Loucy (cell line): ENCODE measurements around the gene HEXD.

ENCODE experiments used
- H2AFZ ChIP-seq: fragments of 200-600 bp; sonication (generic); 2 replicates; pipeline ENCODE4 v1.6.0; 2016; ENCODE audit warnings: antibody characterized with exemption, mild to moderate bottlenecking, low read length, moderate library complexity
- H3F3A ChIP-seq: fragments of 200-600 bp; 2 replicates; pipeline ENCODE4 v1.6.0; 2016; ENCODE audit warnings: antibody characterized with exemption, low read depth, mild to moderate bottlenecking
- H3K27me3 ChIP-seq: fragments of 200-600 bp; sonication (generic); 2 replicates; pipeline ENCODE4 v1.6.1; 2014; ENCODE audit warnings: low read length, mild to moderate bottlenecking; ENCODE audit not compliant: insufficient read depth, poor library complexity, severe bottlenecking
- H3K36me3 ChIP-seq: fragments of 200-600 bp; sonication (generic); 2 replicates; pipeline ENCODE4 v1.6.1; 2016; ENCODE audit warnings: low read length; ENCODE audit not compliant: insufficient read depth
- H3K4me1 ChIP-seq: fragments of 200-600 bp; sonication (generic); 2 replicates; pipeline ENCODE4 v1.5.1; 2014; ENCODE audit warnings: low read length, mild to moderate bottlenecking; ENCODE audit not compliant: insufficient read depth, poor library complexity, severe bottlenecking
- H3K4me2 ChIP-seq: fragments of 200-600 bp; sonication (generic); 2 replicates; pipeline ENCODE4 v1.6.0; 2014; ENCODE audit warnings: antibody characterized with exemption, low read length, low read depth, mild to moderate bottlenecking; ENCODE audit not compliant: poor library complexity, severe bottlenecking
- H3K4me3 ChIP-seq: fragments of 200-600 bp; sonication (generic); 2 replicates; pipeline ENCODE4 v1.5.1; 2014; ENCODE audit warnings: low read length, mild to moderate bottlenecking, mixed read lengths; ENCODE audit not compliant: poor library complexity, severe bottlenecking
- H3K79me2 ChIP-seq: fragments of 200-600 bp; sonication (generic); 2 replicates; pipeline ENCODE4 v1.6.1; 2014; ENCODE audit warnings: low read length; ENCODE audit not compliant: insufficient read depth
- H3K9ac ChIP-seq: fragments of 200-600 bp; sonication (generic); 2 replicates; pipeline ENCODE4 v1.6.0; 2014; ENCODE audit warnings: mild to moderate bottlenecking, low read depth, low read length, moderate library complexity; ENCODE audit not compliant: poor library complexity, severe bottlenecking
- H3K9me2 ChIP-seq: fragments of 200-600 bp; sonication (generic); replicated peaks from 2 replicates; pipeline ENCODE4 v1.6.1; 2016; ENCODE audit warnings: low read depth, low read length, mixed read lengths
- H3K9me3 ChIP-seq: fragments of 200-600 bp; sonication (generic); 2 replicates; pipeline ENCODE4 v1.6.1; 2014; ENCODE audit warnings: mild to moderate bottlenecking, antibody characterized with exemption, low read length, low read depth; ENCODE audit not compliant: insufficient read depth
- H4K20me1 ChIP-seq: fragments of 200-600 bp; sonication (generic); 2 replicates; pipeline ENCODE4 v1.6.0; 2014; ENCODE audit warnings: antibody characterized with exemption, low read length, mild to moderate bottlenecking; ENCODE audit not compliant: insufficient read depth, poor library complexity, severe bottlenecking
- EZH2phosphoT487 ChIP-seq: fragments of 200-600 bp; IDR thresholded peaks from 2 replicates; pipeline ENCODE4 v1.6.1; 2018; ENCODE audit warnings: antibody characterized with exemption, mild to moderate bottlenecking, moderate library complexity, borderline replicate concordance
- TF ChIP-seq, protein P1 (sequence below): fragments of 200-600 bp; sonication (generic); conservative IDR thresholded peaks from 2 replicates; pipeline ENCODE4 v1.5.1; 2014; ENCODE audit warnings: mild to moderate bottlenecking, antibody characterized with exemption, low read length

Gene HEXD

DNA sequence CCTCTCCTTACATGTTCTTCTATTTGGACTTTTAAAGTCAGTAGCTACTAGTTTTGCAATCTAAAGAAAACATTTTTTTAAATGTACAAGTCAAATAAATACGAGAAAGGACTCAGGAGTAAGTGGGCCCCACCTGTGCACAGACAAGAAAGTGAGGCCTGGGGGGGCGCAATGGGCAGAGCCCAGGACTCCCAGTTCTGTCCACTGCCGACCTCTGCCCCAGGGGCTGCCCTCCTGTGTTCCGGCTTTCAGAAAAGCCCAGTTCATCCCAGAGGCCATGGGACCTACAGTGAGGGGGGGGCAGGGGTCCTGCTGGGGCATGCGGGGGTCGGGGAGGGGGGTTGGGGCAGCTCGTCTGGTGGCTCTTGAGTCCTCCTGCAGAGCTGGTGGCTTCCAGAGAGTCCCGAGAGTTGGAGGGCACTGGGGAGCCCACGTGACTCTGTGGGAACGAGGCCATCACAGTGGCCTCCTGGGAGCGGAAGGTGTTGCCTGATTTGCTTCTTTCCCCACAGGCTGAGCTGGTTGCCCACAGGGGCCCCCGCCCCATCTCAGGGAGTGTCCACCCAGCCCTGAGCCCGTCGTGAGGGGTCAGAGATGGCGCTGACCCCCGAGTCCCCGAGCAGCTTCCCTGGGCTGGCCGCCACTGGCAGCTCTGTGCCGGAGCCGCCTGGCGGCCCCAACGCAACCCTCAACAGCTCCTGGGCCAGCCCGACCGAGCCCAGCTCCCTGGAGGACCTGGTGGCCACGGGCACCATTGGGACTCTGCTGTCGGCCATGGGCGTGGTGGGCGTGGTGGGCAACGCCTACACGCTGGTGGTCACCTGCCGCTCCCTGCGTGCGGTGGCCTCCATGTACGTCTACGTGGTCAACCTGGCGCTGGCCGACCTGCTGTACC lies 44.2 kb upstream of the HEXD start:
- Histone ChIP-seq H3F3A (peaks cover 8% of the 10 kb centered on the region), H3K4me2 (no peak overlapping the region), H3K27me3 (no peaks in the 10 kb centered on the region), H3K4me1 (peaks cover 8% of the 10 kb centered on the region), H3K36me3 (no peaks in the 10 kb centered on the region), H4K20me1 (no peaks in the 10 kb centered on the region), H2AFZ (no peak overlapping the region), H3K4me3 (no peak overlapping the region), H3K9me3 (no peaks in the 10 kb centered on the region), H3K9ac (no peak overlapping the region), H3K9me2 (no peaks in the 10 kb centered on the region), H3K79me2 (no peaks in the 10 kb centered on the region)
- TF ChIP-seq, protein P1, sequence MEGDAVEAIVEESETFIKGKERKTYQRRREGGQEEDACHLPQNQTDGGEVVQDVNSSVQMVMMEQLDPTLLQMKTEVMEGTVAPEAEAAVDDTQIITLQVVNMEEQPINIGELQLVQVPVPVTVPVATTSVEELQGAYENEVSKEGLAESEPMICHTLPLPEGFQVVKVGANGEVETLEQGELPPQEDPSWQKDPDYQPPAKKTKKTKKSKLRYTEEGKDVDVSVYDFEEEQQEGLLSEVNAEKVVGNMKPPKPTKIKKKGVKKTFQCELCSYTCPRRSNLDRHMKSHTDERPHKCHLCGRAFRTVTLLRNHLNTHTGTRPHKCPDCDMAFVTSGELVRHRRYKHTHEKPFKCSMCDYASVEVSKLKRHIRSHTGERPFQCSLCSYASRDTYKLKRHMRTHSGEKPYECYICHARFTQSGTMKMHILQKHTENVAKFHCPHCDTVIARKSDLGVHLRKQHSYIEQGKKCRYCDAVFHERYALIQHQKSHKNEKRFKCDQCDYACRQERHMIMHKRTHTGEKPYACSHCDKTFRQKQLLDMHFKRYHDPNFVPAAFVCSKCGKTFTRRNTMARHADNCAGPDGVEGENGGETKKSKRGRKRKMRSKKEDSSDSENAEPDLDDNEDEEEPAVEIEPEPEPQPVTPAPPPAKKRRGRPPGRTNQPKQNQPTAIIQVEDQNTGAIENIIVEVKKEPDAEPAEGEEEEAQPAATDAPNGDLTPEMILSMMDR = no peak
- no peak for TF ChIP-seq EZH2phosphoT487

DNA sequence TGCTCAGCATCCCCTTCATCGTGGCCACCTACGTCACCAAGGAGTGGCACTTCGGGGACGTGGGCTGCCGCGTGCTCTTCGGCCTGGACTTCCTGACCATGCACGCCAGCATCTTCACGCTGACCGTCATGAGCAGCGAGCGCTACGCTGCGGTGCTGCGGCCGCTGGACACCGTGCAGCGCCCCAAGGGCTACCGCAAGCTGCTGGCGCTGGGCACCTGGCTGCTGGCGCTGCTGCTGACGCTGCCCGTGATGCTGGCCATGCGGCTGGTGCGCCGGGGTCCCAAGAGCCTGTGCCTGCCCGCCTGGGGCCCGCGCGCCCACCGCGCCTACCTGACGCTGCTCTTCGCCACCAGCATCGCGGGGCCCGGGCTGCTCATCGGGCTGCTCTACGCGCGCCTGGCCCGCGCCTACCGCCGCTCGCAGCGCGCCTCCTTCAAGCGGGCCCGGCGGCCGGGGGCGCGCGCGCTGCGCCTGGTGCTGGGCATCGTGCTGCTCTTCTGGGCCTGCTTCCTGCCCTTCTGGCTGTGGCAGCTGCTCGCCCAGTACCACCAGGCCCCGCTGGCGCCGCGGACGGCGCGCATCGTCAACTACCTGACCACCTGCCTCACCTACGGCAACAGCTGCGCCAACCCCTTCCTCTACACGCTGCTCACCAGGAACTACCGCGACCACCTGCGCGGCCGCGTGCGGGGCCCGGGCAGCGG lies 43.4 kb upstream of the HEXD start:
- Histone ChIP-seq H3K79me2 (no peaks in the 10 kb centered on the region), H3K27me3 (no peaks in the 10 kb centered on the region)

DNA sequence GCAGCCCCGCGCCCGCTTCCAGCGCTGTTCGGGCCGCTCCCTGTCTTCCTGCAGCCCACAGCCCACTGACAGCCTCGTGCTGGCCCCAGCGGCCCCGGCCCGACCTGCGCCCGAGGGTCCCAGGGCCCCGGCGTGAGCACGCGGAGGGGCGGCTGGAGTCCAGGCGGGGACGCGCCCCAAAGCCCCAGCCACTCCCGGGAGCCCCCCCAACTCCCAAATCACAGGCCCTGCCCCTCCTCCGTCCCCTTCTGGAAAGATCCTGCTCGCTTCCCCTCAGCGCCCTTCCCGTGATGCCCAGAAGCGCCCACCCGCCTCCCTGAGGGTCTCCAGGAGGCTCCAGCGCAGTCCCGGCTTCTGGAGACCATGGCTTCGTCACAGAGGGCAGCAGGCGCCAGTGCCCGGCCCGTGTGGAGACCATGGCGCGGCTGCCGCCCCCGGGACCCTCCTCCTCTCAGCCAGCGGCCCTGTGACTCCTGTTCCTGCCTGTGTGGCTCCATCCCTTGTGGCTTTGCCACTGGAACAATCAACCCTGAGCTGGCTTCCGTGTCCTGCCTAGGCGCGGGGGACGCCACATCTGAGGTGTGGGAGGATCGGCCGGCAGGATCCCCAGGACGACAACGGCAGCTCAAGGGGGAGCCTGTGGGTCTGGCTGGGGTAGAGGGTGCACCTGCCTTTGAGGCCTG lies 42.6 kb upstream of the HEXD start:
- Histone ChIP-seq H3K9me2 (no peaks in the 10 kb centered on the region), H3K4me1 (no peaks in the 10 kb centered on the region), H3K36me3 (no peaks in the 10 kb centered on the region), H2AFZ (no peak overlapping the region), H4K20me1 (no peaks in the 10 kb centered on the region), H3K27me3 (no peaks in the 10 kb centered on the region), H3K79me2 (no peaks in the 10 kb centered on the region), H3F3A (no peaks in the 10 kb centered on the region), H3K9ac (no peak overlapping the region), H3K4me3 (no peak overlapping the region), H3K9me3 (no peaks in the 10 kb centered on the region), H3K4me2 (no peak overlapping the region)
- TF ChIP-seq EZH2phosphoT487 = no peak
- TF ChIP-seq, protein P1 = no peak

More for the DNA sequence above, 43.4 kb upstream of the HEXD start:
- Histone ChIP-seq H3F3A (peaks cover under 1% of the 10 kb centered on the region), H3K9me2 (no peaks in the 10 kb centered on the region), H3K36me3 (no peaks in the 10 kb centered on the region), H3K4me2 (no peak overlapping the region), H3K9me3 (no peaks in the 10 kb centered on the region), H3K9ac (no peak overlapping the region), H3K4me3 (no peak overlapping the region), H3K4me1 (no peaks in the 10 kb centered on the region), H2AFZ (no peak overlapping the region), H4K20me1 (no peaks in the 10 kb centered on the region)
- TF ChIP-seq, protein P1 = no peak
- no peak for TF ChIP-seq EZH2phosphoT487
